Measurements from ENCODE around the gene CFTR. TPM values are rescaled to one million over a fixed set of nuclear protein-coding genes. Genes with fewer than 3 reads are reported as not detected.
A peak's percentile ranks its signal among the peaks of the same experiment; 100 is the strongest.
"Not testable (repeated sequence)": the region's sequence is repeated elsewhere in the genome, so short reads cannot be mapped to it uniquely, and the experiment has no call there.

CFTR gene
- total RNA-seq, 1 experiment from 2014 or later, result 130 TPM

GRCh38 chr7:117458977-117459583, 20.7 kb upstream of the CFTR start:
- Mint-ChIP-seq H3K9me3 (ENCODE audit: unreplicated experiment) (no peaks in the 10 kb centered on the region), H3K36me3 (ENCODE audit: insufficient read depth, unreplicated experiment) (no peaks in the 10 kb centered on the region), H3K4me1 (ENCODE audit: low read depth, unreplicated experiment) (no peaks in the 10 kb centered on the region), H3K27me3 (ENCODE audit: insufficient read depth, unreplicated experiment) (no peaks in the 10 kb centered on the region), H3K27ac (ENCODE audit: unreplicated experiment) (no peak overlapping the region), H3K4me3 (ENCODE audit: unreplicated experiment) (no peak overlapping the region)
- POLR2A ChIA-PET, result interaction anchor here (1.5 kb wide), 1 partner anchor 21 kb away, joined by 3 read pairs; the partner anchor contains the start of gene CFTR
- Histone ChIP-seq H3K27me3 (replicated peaks; ENCODE audit: control insufficient read depth, insufficient read depth, low read length) (no peaks in the 10 kb centered on the region), H3K36me3 (ENCODE audit: control insufficient read depth, insufficient read depth, low read length) (no peaks in the 10 kb centered on the region), H3K9me3 (0 out of 2 replicates have a peak, but pooled peaks cover 3% of the 10 kb centered on the region), H3K4me3 (ENCODE audit: low read depth, low read length) (no peak overlapping the region), H3K4me1 (0 out of 2 replicates have a peak, but pooled peaks cover 2% of the 10 kb centered on the region)
- DNase-seq, result peak in 1 of 2 experiments; percentile 30
- CTCF ChIA-PET, result interaction anchor here (0.6 to 1.6 kb wide), 5 partner anchors 21 to 257 kb away, joined by 3 to 20 read pairs (median 6); partner anchors contain the start of gene CFTR
- no TSS peak for BruUV-seq (replicated peaks)
- peak; percentile 65 to 71 for TF ChIP-seq CTCF (IDR thresholded peaks at IDR 0.05; ENCODE audit: insufficient read depth in 1 of 2, low read depth in 1 of 2, low read length in 1 of 2, severe bottlenecking in 1 of 2, unreplicated experiment in 1 of 2)
- intact Hi-C loops (cut with micrococcal nuclease; ENCODE audit: unreplicated experiment), result loop anchor here (1.0 kb wide), 5 partner anchors 22 to 257 kb away; no protein-coding TSS in a partner anchor

GRCh38 chr7:117459735-117460134, 20.1 kb upstream of the CFTR start:
- Histone ChIP-seq H3K4me3 (ENCODE audit: low read depth, low read length) (no peak overlapping the region), H3K27me3 (replicated peaks; ENCODE audit: control insufficient read depth, insufficient read depth, low read length) (no peaks in the 10 kb centered on the region), H3K4me1 (0 out of 2 replicates have a peak, but pooled peaks cover 2% of the 10 kb centered on the region), H3K9me3 (0 out of 2 replicates have a peak, but pooled peaks cover 3% of the 10 kb centered on the region), H3K36me3 (ENCODE audit: control insufficient read depth, insufficient read depth, low read length) (no peaks in the 10 kb centered on the region)
- Mint-ChIP-seq H3K27me3 (ENCODE audit: insufficient read depth, unreplicated experiment) (no peaks in the 10 kb centered on the region), H3K36me3 (ENCODE audit: insufficient read depth, unreplicated experiment) (no peaks in the 10 kb centered on the region), H3K4me3 (ENCODE audit: unreplicated experiment) (no peak overlapping the region), H3K4me1 (ENCODE audit: low read depth, unreplicated experiment) (no peaks in the 10 kb centered on the region), H3K9me3 (ENCODE audit: unreplicated experiment) (no peaks in the 10 kb centered on the region), H3K27ac (ENCODE audit: unreplicated experiment) (no peak overlapping the region)
- no peak for TF ChIP-seq CTCF (IDR thresholded peaks at IDR 0.05; ENCODE audit: insufficient read depth in 1 of 2, low read depth in 1 of 2, low read length in 1 of 2, severe bottlenecking in 1 of 2, unreplicated experiment in 1 of 2)
- CTCF ChIA-PET, result interaction anchor here (1.1 to 1.6 kb wide), 4 partner anchors 20 to 256 kb away, joined by 3 to 20 read pairs (median 7); partner anchors contain the start of gene CFTR
- no TSS peak for BruUV-seq (replicated peaks)
- intact Hi-C loops (cut with micrococcal nuclease; ENCODE audit: unreplicated experiment), result loop anchor here (1.0 kb wide), 5 partner anchors 22 to 257 kb away; no protein-coding TSS in a partner anchor
- no peak for DNase-seq
- POLR2A ChIA-PET, result interaction anchor here (1.5 kb wide), 1 partner anchor 20 kb away, joined by 3 read pairs; the partner anchor contains the start of gene CFTR

- BruUV-seq (replicated peaks); H3K36me3 Mint-ChIP-seq (ENCODE audit: insufficient read depth, unreplicated experiment); DNase-seq; H3K9me3 ChIP-seq; H3K27me3 ChIP-seq (replicated peaks; ENCODE audit: control insufficient read depth, insufficient read depth, low read length); H3K9me3 Mint-ChIP-seq (ENCODE audit: unreplicated experiment); H3K27ac Mint-ChIP-seq (ENCODE audit: unreplicated experiment); POLR2A ChIA-PET; H3K27me3 Mint-ChIP-seq (ENCODE audit: insufficient read depth, unreplicated experiment); H3K4me3 ChIP-seq (ENCODE audit: low read depth, low read length); H3K4me3 Mint-ChIP-seq (ENCODE audit: unreplicated experiment); H3K36me3 ChIP-seq (ENCODE audit: control insufficient read depth, insufficient read depth, low read length); H3K4me1 ChIP-seq; intact Hi-C loops (cut with micrococcal nuclease; ENCODE audit: unreplicated experiment); H3K4me1 Mint-ChIP-seq (ENCODE audit: low read depth, unreplicated experiment): not testable (repeated sequence)
- CTCF ChIA-PET, result interaction anchor here (0.7 kb wide), 1 partner anchor 377 kb away, joined by 3 read pairs; no protein-coding TSS in a partner anchor
These were observed 19.0 kb upstream of the CFTR start for GRCh38 chr7:117460815-117461214.
